ENCODE results near the gene TPX2. TPM values are rescaled to one million over a fixed set of nuclear protein-coding genes. Genes with fewer than 3 reads are reported as not detected.
A peak's percentile ranks its signal among the peaks of the same experiment; 100 is the strongest.

Gene TPX2
- total RNA-seq, 4 donors from 2014 or later = 0.12 to 32.4 (median 0.59) TPM; not detected in 1

DNA sequence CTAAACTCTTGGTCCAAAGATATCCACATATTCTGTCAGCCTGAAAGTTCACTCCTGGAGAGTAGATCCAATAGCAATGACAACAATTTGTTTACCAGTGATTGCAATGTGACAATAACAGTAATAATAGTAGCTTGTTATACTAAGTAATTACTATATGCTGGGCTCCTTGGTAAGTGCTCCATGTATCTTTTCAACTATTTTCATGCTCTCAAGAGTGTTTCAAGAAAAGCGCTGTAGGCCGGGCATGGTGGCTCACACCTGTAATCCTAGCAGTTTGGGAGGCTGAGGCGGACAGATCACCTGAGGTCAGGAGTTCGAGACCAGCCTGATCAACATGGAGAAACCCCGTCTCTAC lies 31.9 kb upstream of the TPX2 start:
- Histone ChIP-seq H3K4me1 (no peaks in the 10 kb centered on the region), H3K27ac (no peak overlapping the region), H3K9me3 (no peaks in the 10 kb centered on the region), H3K4me3 (no peak overlapping the region), H3K36me3 (no peaks in the 10 kb centered on the region), H3K27me3 (no peaks in the 10 kb centered on the region)
- DNase-seq = no peak
- TF ChIP-seq, protein P1, sequence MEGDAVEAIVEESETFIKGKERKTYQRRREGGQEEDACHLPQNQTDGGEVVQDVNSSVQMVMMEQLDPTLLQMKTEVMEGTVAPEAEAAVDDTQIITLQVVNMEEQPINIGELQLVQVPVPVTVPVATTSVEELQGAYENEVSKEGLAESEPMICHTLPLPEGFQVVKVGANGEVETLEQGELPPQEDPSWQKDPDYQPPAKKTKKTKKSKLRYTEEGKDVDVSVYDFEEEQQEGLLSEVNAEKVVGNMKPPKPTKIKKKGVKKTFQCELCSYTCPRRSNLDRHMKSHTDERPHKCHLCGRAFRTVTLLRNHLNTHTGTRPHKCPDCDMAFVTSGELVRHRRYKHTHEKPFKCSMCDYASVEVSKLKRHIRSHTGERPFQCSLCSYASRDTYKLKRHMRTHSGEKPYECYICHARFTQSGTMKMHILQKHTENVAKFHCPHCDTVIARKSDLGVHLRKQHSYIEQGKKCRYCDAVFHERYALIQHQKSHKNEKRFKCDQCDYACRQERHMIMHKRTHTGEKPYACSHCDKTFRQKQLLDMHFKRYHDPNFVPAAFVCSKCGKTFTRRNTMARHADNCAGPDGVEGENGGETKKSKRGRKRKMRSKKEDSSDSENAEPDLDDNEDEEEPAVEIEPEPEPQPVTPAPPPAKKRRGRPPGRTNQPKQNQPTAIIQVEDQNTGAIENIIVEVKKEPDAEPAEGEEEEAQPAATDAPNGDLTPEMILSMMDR (IDR thresholded peaks at IDR 0.05) = no peak
- TF ChIP-seq POLR2A (IDR thresholded peaks at IDR 0.05) = no peak
- intact Hi-C loops (cut with DNase I; ENCODE audit: low total_unique reads) = no loop called here

DNA sequence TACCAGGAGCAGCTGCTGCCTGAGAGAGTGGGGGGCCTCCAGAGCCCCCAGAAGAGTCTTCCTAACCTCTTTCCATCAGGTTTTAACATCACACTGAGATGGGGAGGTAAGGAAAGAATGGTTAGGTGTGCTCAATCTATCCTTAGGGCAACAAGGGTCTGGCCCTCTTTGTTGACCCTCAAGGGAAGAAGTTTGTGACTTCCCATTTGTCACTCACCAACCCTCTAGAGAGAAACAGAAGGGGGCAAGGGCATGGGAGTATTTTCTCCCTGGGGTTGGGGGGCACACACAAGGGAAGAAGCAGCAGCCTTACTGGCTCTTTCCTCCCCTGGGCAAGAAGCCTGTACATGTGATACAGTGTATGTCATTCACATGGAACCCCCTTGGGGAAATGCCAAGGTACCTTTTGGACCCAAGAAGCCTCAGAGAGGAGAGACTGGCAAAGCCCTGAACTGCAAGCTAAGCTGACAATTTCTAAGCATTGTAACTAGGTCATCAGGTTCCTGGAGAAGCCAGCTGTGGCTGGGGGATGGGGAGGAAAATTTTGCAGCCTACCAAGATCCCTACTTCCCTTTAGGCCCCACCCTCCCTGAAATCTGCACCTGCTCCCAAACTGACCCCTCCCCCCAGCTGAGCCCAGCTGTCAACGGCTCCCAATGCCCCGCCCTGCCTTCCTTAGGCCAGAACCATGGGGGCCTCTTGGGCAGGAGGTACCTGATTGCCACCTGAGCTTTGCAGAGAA lies 30.9 kb upstream of the TPX2 start:
- Histone ChIP-seq H3K4me1 (peaks cover 0 to 2% of the 10 kb centered on the region in 2 donors), H3K9me3 (no peaks in the 10 kb centered on the region), H3K27me3 (no peaks in the 10 kb centered on the region), H3K27ac (peak overlapping the region; percentile 2 to 41), H3K4me3 (no peak overlapping the region), H3K36me3 (no peaks in the 10 kb centered on the region)
- intact Hi-C loops (cut with DNase I; ENCODE audit: low total_unique reads) = no loop called here
- TF ChIP-seq POLR2A (IDR thresholded peaks at IDR 0.05) = no peak
- TF ChIP-seq, protein P1 (IDR thresholded peaks at IDR 0.05) = no peak
- no peak for DNase-seq

DNA sequence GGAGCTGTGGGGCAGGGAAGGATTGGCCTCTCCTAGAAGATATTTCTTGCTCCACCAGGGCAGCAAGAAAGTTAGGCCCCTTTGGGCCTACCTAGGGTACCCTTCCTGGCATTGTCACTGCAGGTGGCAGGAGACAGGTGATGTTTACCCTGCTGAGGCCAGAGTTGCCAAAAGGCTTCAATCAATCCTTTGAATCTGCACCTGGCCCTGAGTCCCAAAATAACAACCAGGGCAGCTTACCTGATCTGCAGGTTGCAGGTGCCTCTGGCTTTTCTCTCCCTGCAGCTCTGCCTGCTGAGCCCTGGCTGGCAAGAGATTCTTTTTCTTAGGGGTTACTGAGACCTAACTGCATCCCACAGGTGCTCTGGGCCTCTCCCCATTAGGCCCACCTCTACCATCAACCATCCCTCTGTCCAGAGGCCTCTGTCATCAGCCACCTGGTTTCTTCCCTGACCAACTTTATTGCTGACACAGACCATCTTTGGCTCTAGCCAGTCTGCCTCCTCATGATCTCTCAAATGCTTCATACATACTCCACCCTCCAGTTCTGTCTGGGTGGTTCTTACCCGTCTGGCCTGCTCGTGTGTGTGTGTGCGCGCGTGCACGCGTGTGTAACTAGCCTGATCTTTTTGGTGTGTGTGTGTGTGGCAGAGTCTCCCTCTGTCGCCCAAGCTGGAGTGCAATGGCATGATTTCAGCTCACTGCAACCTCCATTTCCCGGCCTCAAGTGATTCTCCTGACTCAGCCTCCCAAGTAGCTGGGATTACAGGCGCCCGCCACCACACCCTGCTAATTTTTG lies 30.2 kb upstream of the TPX2 start:
- no peak for DNase-seq
- no peaks in the 10 kb centered on the region for H3K36me3 ChIP-seq
- H3K9me3 ChIP-seq = no peaks in the 10 kb centered on the region
- TF ChIP-seq, protein P1 (IDR thresholded peaks at IDR 0.05) = no peak
- no peak for TF ChIP-seq POLR2A (IDR thresholded peaks at IDR 0.05)
- H3K27ac ChIP-seq = peak overlapping the region; percentile 2 to 41
- peaks cover 0 to 6% of the 10 kb centered on the region in 2 donors for H3K4me1 ChIP-seq
- H3K4me3 ChIP-seq = no peak overlapping the region
- no peaks in the 10 kb centered on the region for H3K27me3 ChIP-seq
- intact Hi-C loops (cut with DNase I; ENCODE audit: low total_unique reads) = no loop called here

DNA sequence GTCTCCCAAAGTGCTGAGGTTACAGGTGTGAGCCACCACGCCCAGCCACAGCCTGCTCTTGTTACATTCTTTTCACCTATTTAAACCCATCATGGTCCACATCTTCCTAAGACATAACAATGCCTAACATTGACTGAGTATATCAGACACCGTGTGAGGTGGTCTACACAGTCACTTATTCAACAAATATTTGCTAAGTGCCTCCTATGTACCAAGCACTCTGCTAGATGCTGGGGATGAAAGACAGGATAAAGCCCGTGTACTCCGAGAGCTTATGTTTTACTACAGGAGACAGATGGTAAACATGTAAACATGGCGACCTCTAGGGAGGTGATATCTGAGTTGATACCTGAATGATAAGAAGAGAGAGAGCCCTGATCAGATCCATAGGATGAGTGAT lies 29.2 kb upstream of the TPX2 start:
- no peak for DNase-seq
- H3K4me3 ChIP-seq = no peak overlapping the region
- no peaks in the 10 kb centered on the region for H3K36me3 ChIP-seq
- intact Hi-C loops (cut with DNase I; ENCODE audit: low total_unique reads) = no loop called here
- peaks cover 0 to 10% of the 10 kb centered on the region in 2 donors for H3K4me1 ChIP-seq
- H3K27me3 ChIP-seq = no peaks in the 10 kb centered on the region
- no peak for TF ChIP-seq POLR2A (IDR thresholded peaks at IDR 0.05)
- TF ChIP-seq, protein P1 (IDR thresholded peaks at IDR 0.05) = no peak
- no peak overlapping the region for H3K27ac ChIP-seq
- H3K9me3 ChIP-seq = no peaks in the 10 kb centered on the region
